ENCODE results near the gene FUT1.

GRCh38 chr19:48770734-48771472, 18.5 kb upstream of the FUT1 start:
- TF ChIP-seq CTCF (IDR thresholded peaks at IDR 0.05) = no peak
- TF ChIP-seq POLR2A (IDR thresholded peaks at IDR 0.05) = no peak
- no peak for TF ChIP-seq EP300 (IDR thresholded peaks at IDR 0.05)
- TF ChIP-seq POLR2AphosphoS5 (IDR thresholded peaks at IDR 0.05) = no peak

Data from gastroesophageal sphincter (tissue), 3 donors.